Chondrocyte (in vitro differentiated cells): ENCODE measurements around the gene BMPER. TPM values are rescaled to one million over a fixed set of nuclear protein-coding genes. Genes with fewer than 3 reads are reported as not detected.

ENCODE experiments used
- DNase-seq: peaks from one replicate; pipeline ENCODE4 v3.0.0; 2021; ENCODE audit warnings: mixed read lengths, low spot score
- H3K27ac Mint-ChIP-seq: one replicate; pipeline ENCODE4 v1.8.0; 2021; ENCODE audit warnings: mild to moderate bottlenecking, moderate library complexity, mixed read lengths; ENCODE audit not compliant: unreplicated experiment
- H3K27me3 Mint-ChIP-seq: 2 replicates; pipeline ENCODE4 v1.8.0; 2021; ENCODE audit warnings: low read depth, mixed read lengths
- H3K36me3 Mint-ChIP-seq: 2 replicates; pipeline ENCODE4 v1.8.0; 2021; ENCODE audit warnings: low read depth, mixed read lengths
- H3K4me1 Mint-ChIP-seq: 2 replicates; pipeline ENCODE4 v1.8.0; 2021; ENCODE audit warnings: low read depth, mild to moderate bottlenecking, mixed read lengths
- H3K4me3 Mint-ChIP-seq: one replicate; pipeline ENCODE4 v1.8.0; 2021; ENCODE audit warnings: mild to moderate bottlenecking, moderate library complexity, mixed read lengths; ENCODE audit not compliant: unreplicated experiment
- H3K9me3 Mint-ChIP-seq: 2 replicates; pipeline ENCODE4 v1.8.0; 2021; ENCODE audit warnings: low read depth, mixed read lengths
- CTCF ChIP-seq: fragments of 200-600 bp; sonication (generic); IDR thresholded peaks from 2 replicates; pipeline ENCODE4 v1.5.0; 2021; ENCODE audit warnings: antibody characterized with exemption, mild to moderate bottlenecking, moderate library complexity
- total RNA-seq: library from RNA; stranded (reverse); gene quantifications from 3 replicates; pipeline ENCODE4 v1.2.1, GENCODE V29; 2021

The BMPER gene
- total RNA-seq, 1 donor from 2014 or later, result 0.30 TPM

GRCh38 chr7:34191162-34191561 is 285.8 kb downstream of the BMPER start:
- DNase-seq, result no peak
- H3K4me3 Mint-ChIP-seq, result no peak overlapping the region
- no peaks in the 10 kb centered on the region for H3K4me1 Mint-ChIP-seq
- TF ChIP-seq CTCF, result no peak
- no peaks in the 10 kb centered on the region for H3K27me3 Mint-ChIP-seq
- H3K9me3 Mint-ChIP-seq, result no peaks in the 10 kb centered on the region
- H3K36me3 Mint-ChIP-seq, result no peaks in the 10 kb centered on the region
- no peak overlapping the region for H3K27ac Mint-ChIP-seq

- Mint-ChIP-seq H3K9me3 (no peaks in the 10 kb centered on the region), H3K4me1 (no peaks in the 10 kb centered on the region), H3K4me3 (no peak overlapping the region), H3K27me3 (no peaks in the 10 kb centered on the region), H3K36me3 (no peaks in the 10 kb centered on the region), H3K27ac (no peak overlapping the region)
- no peak for DNase-seq
- no peak for TF ChIP-seq CTCF
Observed at GRCh38 chr7:34191771-34192479, 286.6 kb downstream of the BMPER start.

- Mint-ChIP-seq H3K36me3 (no peaks in the 10 kb centered on the region), H3K4me3 (no peak overlapping the region), H3K4me1 (no peaks in the 10 kb centered on the region), H3K9me3 (no peaks in the 10 kb centered on the region), H3K27me3 (no peaks in the 10 kb centered on the region), H3K27ac (no peak overlapping the region)
- TF ChIP-seq CTCF, result no peak
- no peak for DNase-seq
Observed at GRCh38 chr7:34192906-34193305, 287.6 kb downstream of the BMPER start.

GRCh38 chr7:34198231-34198641 is 292.9 kb downstream of the BMPER start:
- Mint-ChIP-seq H3K27ac (no peak overlapping the region), H3K9me3 (no peaks in the 10 kb centered on the region), H3K36me3 (no peaks in the 10 kb centered on the region), H3K27me3 (no peaks in the 10 kb centered on the region), H3K4me1 (no peaks in the 10 kb centered on the region), H3K4me3 (no peak overlapping the region)
- no peak for DNase-seq
- TF ChIP-seq CTCF, result no peak
